ENCODE measurements around the gene DDX31. TPM values are rescaled to one million over a fixed set of nuclear protein-coding genes. Genes with fewer than 3 reads are reported as not detected.

Gene DDX31
- total RNA-seq, 2 experiments from 2014 or later: 28.3 to 28.8 TPM

DNA sequence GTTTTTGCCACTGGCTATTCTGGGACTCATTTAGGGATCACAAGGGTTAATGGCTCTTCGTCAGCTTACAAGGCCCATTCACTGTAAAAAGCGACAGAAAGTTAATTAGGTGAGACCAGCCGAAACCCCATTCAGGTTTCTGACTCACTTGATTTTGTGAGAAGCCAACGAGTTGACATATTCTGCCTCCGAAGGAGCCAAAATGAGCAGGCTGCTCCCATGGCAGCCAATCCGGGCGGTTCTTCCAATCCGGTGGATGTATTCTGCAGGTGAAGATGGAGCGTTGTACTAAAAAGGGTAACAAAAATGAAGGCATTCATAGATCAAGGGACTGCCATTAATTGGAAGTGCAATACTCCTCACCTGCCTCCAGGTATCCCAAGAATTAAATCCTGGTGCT is 39.7 kb downstream of the DDX31 start:
- no peaks in the 10 kb centered on the region for H3K9me2 ChIP-seq (ENCODE audit: insufficient read depth, low read length)
- H2AFZ ChIP-seq (ENCODE audit: low read length): no peak overlapping the region
- POLR2A ChIA-PET: no interaction called here
- H3K4me3 ChIP-seq (ENCODE audit: low read depth, low read length, poor library complexity, severe bottlenecking): no peak overlapping the region
- no peak overlapping the region for H3K4me2 ChIP-seq (ENCODE audit: low read length)
- no peaks in the 10 kb centered on the region for H3K4me1 ChIP-seq (ENCODE audit: insufficient read depth, low read length, poor library complexity, severe bottlenecking)
- no peak overlapping the region for H3K27ac ChIP-seq (ENCODE audit: low read depth, low read length, poor library complexity, severe bottlenecking)
- no TSS peak for BruUV-seq (replicated peaks)
- intact Hi-C loops (cut with micrococcal nuclease; ENCODE audit: unreplicated experiment): no loop called here
- CTCF ChIA-PET (ENCODE audit: unreplicated experiment): no interaction called here
- no peaks in the 10 kb centered on the region for H3K9me3 ChIP-seq (ENCODE audit: low read length)
- peaks cover 86% of the 10 kb centered on the region for H3K36me3 ChIP-seq (ENCODE audit: insufficient read depth, low read length)
- H3K79me2 ChIP-seq (ENCODE audit: insufficient read depth, low read depth, low read length): no peaks in the 10 kb centered on the region
- TF ChIP-seq EZH2phosphoT487 (IDR thresholded peaks at IDR 0.05; ENCODE audit: borderline replicate concordance, low read depth, low read length): no peak
- TF ChIP-seq, protein P1, sequence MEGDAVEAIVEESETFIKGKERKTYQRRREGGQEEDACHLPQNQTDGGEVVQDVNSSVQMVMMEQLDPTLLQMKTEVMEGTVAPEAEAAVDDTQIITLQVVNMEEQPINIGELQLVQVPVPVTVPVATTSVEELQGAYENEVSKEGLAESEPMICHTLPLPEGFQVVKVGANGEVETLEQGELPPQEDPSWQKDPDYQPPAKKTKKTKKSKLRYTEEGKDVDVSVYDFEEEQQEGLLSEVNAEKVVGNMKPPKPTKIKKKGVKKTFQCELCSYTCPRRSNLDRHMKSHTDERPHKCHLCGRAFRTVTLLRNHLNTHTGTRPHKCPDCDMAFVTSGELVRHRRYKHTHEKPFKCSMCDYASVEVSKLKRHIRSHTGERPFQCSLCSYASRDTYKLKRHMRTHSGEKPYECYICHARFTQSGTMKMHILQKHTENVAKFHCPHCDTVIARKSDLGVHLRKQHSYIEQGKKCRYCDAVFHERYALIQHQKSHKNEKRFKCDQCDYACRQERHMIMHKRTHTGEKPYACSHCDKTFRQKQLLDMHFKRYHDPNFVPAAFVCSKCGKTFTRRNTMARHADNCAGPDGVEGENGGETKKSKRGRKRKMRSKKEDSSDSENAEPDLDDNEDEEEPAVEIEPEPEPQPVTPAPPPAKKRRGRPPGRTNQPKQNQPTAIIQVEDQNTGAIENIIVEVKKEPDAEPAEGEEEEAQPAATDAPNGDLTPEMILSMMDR (conservative IDR thresholded peaks at IDR 0.05; ENCODE audit: low read length): no peak
- H4K20me1 ChIP-seq (ENCODE audit: insufficient read depth, low read length): no peaks in the 10 kb centered on the region
- no peak for DNase-seq (ENCODE audit: low spot score)

DNA sequence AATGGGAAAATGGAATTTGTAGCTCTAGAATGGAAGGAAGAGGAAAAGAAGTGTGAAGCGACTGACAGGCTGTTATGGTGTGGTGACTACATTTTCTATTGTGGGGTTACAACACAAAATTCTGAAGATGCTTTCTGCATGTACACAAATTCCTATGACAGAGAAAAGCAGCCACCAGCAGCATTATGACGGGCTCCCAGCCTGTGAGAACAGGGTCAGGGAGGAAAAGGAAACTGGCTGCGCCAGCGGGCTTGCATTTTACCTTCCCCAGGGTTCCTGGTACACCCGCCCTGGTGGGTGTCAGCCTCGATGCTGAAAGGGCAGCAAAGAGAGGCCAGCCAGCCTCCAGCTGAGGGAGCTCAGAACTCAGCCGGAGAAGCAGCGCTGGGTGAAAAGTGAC is 41.0 kb downstream of the DDX31 start:
- ChIA-PET POLR2A (no interaction called here), CTCF (ENCODE audit: unreplicated experiment) (no interaction called here)
- Histone ChIP-seq H3K4me1 (ENCODE audit: insufficient read depth, low read length, poor library complexity, severe bottlenecking) (no peaks in the 10 kb centered on the region), H3K4me3 (ENCODE audit: low read depth, low read length, poor library complexity, severe bottlenecking) (no peak overlapping the region), H3K79me2 (ENCODE audit: insufficient read depth, low read depth, low read length) (no peaks in the 10 kb centered on the region), H3K4me2 (ENCODE audit: low read length) (no peak overlapping the region), H3K27ac (ENCODE audit: low read depth, low read length, poor library complexity, severe bottlenecking) (no peak overlapping the region), H4K20me1 (ENCODE audit: insufficient read depth, low read length) (no peaks in the 10 kb centered on the region), H3K9me2 (ENCODE audit: insufficient read depth, low read length) (no peaks in the 10 kb centered on the region), H3K9me3 (ENCODE audit: low read length) (no peaks in the 10 kb centered on the region), H2AFZ (ENCODE audit: low read length) (no peak overlapping the region), H3K36me3 (ENCODE audit: insufficient read depth, low read length) (peaks cover 93% of the 10 kb centered on the region)
- no peak for DNase-seq (ENCODE audit: low spot score)
- no TSS peak for BruUV-seq (replicated peaks)
- intact Hi-C loops (cut with micrococcal nuclease; ENCODE audit: unreplicated experiment): no loop called here
- TF ChIP-seq, protein P1 (conservative IDR thresholded peaks at IDR 0.05; ENCODE audit: low read length): no peak
- TF ChIP-seq EZH2phosphoT487 (IDR thresholded peaks at IDR 0.05; ENCODE audit: borderline replicate concordance, low read depth, low read length): no peak

DNA sequence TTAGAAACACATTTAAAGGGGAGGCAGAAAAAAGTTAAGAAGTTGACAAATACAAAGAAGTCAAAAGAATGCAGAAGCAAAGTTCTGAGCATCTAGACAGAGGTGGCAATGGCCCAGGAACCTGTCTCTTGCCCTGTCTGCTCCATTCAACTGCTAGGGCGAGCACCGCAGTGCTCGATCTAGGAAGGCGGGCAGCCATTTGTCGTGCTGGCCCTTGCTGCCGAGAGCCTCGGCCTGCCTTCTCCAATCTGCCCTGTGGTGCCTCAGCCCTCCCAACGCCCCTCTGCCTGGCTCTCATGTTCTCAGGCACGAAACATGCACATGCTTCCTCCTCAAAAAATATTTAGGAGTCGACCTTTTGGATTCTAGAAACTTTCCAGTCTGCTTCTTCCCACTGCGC is 42.2 kb downstream of the DDX31 start:
- no TSS peak for BruUV-seq (replicated peaks)
- H3K4me2 ChIP-seq (ENCODE audit: low read length): no peak overlapping the region
- H4K20me1 ChIP-seq (ENCODE audit: insufficient read depth, low read length): no peaks in the 10 kb centered on the region
- no peaks in the 10 kb centered on the region for H3K9me2 ChIP-seq (ENCODE audit: insufficient read depth, low read length)
- H3K4me1 ChIP-seq (ENCODE audit: insufficient read depth, low read length, poor library complexity, severe bottlenecking): no peaks in the 10 kb centered on the region
- ChIA-PET POLR2A (no interaction called here), CTCF (ENCODE audit: unreplicated experiment) (no interaction called here)
- no peaks in the 10 kb centered on the region for H3K9me3 ChIP-seq (ENCODE audit: low read length)
- intact Hi-C loops (cut with micrococcal nuclease; ENCODE audit: unreplicated experiment): no loop called here
- no peak overlapping the region for H3K4me3 ChIP-seq (ENCODE audit: low read depth, low read length, poor library complexity, severe bottlenecking)
- peaks cover 83% of the 10 kb centered on the region for H3K36me3 ChIP-seq (ENCODE audit: insufficient read depth, low read length)
- no peak for TF ChIP-seq EZH2phosphoT487 (IDR thresholded peaks at IDR 0.05; ENCODE audit: borderline replicate concordance, low read depth, low read length)
- TF ChIP-seq, protein P1 (conservative IDR thresholded peaks at IDR 0.05; ENCODE audit: low read length): no peak
- H3K27ac ChIP-seq (ENCODE audit: low read depth, low read length, poor library complexity, severe bottlenecking): no peak overlapping the region
- no peak for DNase-seq (ENCODE audit: low spot score)
- H3K79me2 ChIP-seq (ENCODE audit: insufficient read depth, low read depth, low read length): no peaks in the 10 kb centered on the region
- no peak overlapping the region for H2AFZ ChIP-seq (ENCODE audit: low read length)
